BLaER1 (cell line): Measurements from ENCODE around the gene GAS7.
A peak's percentile ranks its signal among the peaks of the same experiment; 100 is the strongest.

Experiments used
- H3K27ac ChIP-seq: shearing (Covaris generic); formaldehyde crosslinking; 2 replicates; pipeline ENCODE4 v1.8.1; 2022
- H3K27me3 ChIP-seq: shearing (Covaris generic); formaldehyde crosslinking; 2 replicates; pipeline ENCODE4 v1.8.1; 2022
- H3K36me3 ChIP-seq: shearing (Covaris generic); formaldehyde crosslinking; 2 replicates; pipeline ENCODE4 v1.8.1; 2022
- H3K4me1 ChIP-seq: shearing (Covaris generic); formaldehyde crosslinking; 2 replicates; pipeline ENCODE4 v1.8.1; 2022
- H3K4me2 ChIP-seq: shearing (Covaris generic); formaldehyde crosslinking; 2 replicates; pipeline ENCODE4 v1.8.1; 2022
- H3K4me3 ChIP-seq: shearing (Covaris generic); formaldehyde crosslinking; 2 replicates; pipeline ENCODE4 v1.8.1; 2022
- H3K9ac ChIP-seq: shearing (Covaris generic); formaldehyde crosslinking; 2 replicates; pipeline ENCODE4 v1.8.1; 2022
- H3K9me3 ChIP-seq: shearing (Covaris generic); formaldehyde crosslinking; 2 replicates; pipeline ENCODE4 v1.8.1; 2022
- H4K20me1 ChIP-seq: shearing (Covaris generic); formaldehyde crosslinking; 2 replicates; pipeline ENCODE4 v1.8.1; 2022
- Cebpa-rat ChIP-seq: shearing (Covaris generic); IDR thresholded peaks from 2 replicates; pipeline ENCODE4 v1.8.1; 2022

GAS7 gene

GRCh38 chr17:10162096-10162495 is 36.3 kb downstream of the GAS7 start:
- H3K9me3 ChIP-seq = no peaks in the 10 kb centered on the region
- H3K4me3 ChIP-seq = no peak overlapping the region
- H4K20me1 ChIP-seq = no peaks in the 10 kb centered on the region
- peak overlapping the region; percentile 60; the same call in 1 of the 2 replicates for H3K27ac ChIP-seq
- TF ChIP-seq Cebpa-rat = no peak
- no peaks in the 10 kb centered on the region for H3K27me3 ChIP-seq
- peak overlapping the region; percentile 55 for H3K4me2 ChIP-seq
- peak overlapping the region; percentile 41; the same call in 1 of the 2 replicates for H3K9ac ChIP-seq
- no peaks in the 10 kb centered on the region for H3K36me3 ChIP-seq
- peaks cover 86% of the 10 kb centered on the region for H3K4me1 ChIP-seq

GRCh38 chr17:10161386-10161785 is 37.0 kb downstream of the GAS7 start:
- no peak for TF ChIP-seq Cebpa-rat
- Histone ChIP-seq H3K27ac (no peak overlapping the region), H3K9ac (no peak overlapping the region), H3K4me2 (peak overlapping the region; percentile 55; the same call in 1 of the 2 replicates), H3K9me3 (no peaks in the 10 kb centered on the region), H3K4me1 (peaks cover 88% of the 10 kb centered on the region), H3K4me3 (no peak overlapping the region), H4K20me1 (no peaks in the 10 kb centered on the region), H3K36me3 (no peaks in the 10 kb centered on the region), H3K27me3 (no peaks in the 10 kb centered on the region)

GRCh38 chr17:10156948-10157607 is 41.3 kb downstream of the GAS7 start:
- Histone ChIP-seq H3K4me3 (peak overlapping the region; percentile 52), H3K9me3 (no peaks in the 10 kb centered on the region), H3K36me3 (no peaks in the 10 kb centered on the region), H3K9ac (peak overlapping the region; percentile 70), H4K20me1 (no peaks in the 10 kb centered on the region), H3K27me3 (no peaks in the 10 kb centered on the region), H3K4me2 (peak overlapping the region; percentile 91), H3K4me1 (peaks cover 76% of the 10 kb centered on the region), H3K27ac (peak overlapping the region; percentile 86)
- TF ChIP-seq Cebpa-rat = no peak

- Histone ChIP-seq H3K4me3 (peak overlapping the region; percentile 52), H3K36me3 (no peaks in the 10 kb centered on the region), H3K4me1 (peaks cover 76% of the 10 kb centered on the region), H3K9ac (peak overlapping the region; percentile 70), H4K20me1 (no peaks in the 10 kb centered on the region), H3K9me3 (no peaks in the 10 kb centered on the region), H3K4me2 (peak overlapping the region; percentile 91), H3K27me3 (no peaks in the 10 kb centered on the region), H3K27ac (peak overlapping the region; percentile 86)
- no peak for TF ChIP-seq Cebpa-rat
Measured at GRCh38 chr17:10156599-10156947, 41.8 kb downstream of the GAS7 start.

GRCh38 chr17:10156077-10156435 is 42.4 kb downstream of the GAS7 start:
- H3K36me3 ChIP-seq = no peaks in the 10 kb centered on the region
- H3K9me3 ChIP-seq = no peaks in the 10 kb centered on the region
- H3K9ac ChIP-seq = peak overlapping the region; percentile 70
- peaks cover 76% of the 10 kb centered on the region for H3K4me1 ChIP-seq
- peak overlapping the region; percentile 91 for H3K4me2 ChIP-seq
- no peak for TF ChIP-seq Cebpa-rat
- H3K27ac ChIP-seq = peak overlapping the region; percentile 86
- no peaks in the 10 kb centered on the region for H4K20me1 ChIP-seq
- no peaks in the 10 kb centered on the region for H3K27me3 ChIP-seq
- H3K4me3 ChIP-seq = peak overlapping the region; percentile 52

- Histone ChIP-seq H3K9me3 (no peaks in the 10 kb centered on the region), H3K27ac (peak overlapping the region; percentile 86), H4K20me1 (no peaks in the 10 kb centered on the region), H3K4me2 (peak overlapping the region; percentile 91), H3K36me3 (no peaks in the 10 kb centered on the region), H3K27me3 (no peaks in the 10 kb centered on the region), H3K4me1 (peaks cover 77% of the 10 kb centered on the region), H3K4me3 (no peak overlapping the region), H3K9ac (peak overlapping the region; percentile 70)
- no peak for TF ChIP-seq Cebpa-rat
Measured at GRCh38 chr17:10155371-10156076, 42.9 kb downstream of the GAS7 start.

- peak overlapping the region; percentile 57; the same call in 1 of the 2 replicates for H3K27ac ChIP-seq
- no peaks in the 10 kb centered on the region for H4K20me1 ChIP-seq
- H3K27me3 ChIP-seq = no peaks in the 10 kb centered on the region
- no peaks in the 10 kb centered on the region for H3K36me3 ChIP-seq
- H3K4me3 ChIP-seq = no peak overlapping the region
- no peaks in the 10 kb centered on the region for H3K9me3 ChIP-seq
- peak overlapping the region; percentile 76 for H3K4me2 ChIP-seq
- TF ChIP-seq Cebpa-rat = no peak
- peaks cover 88% of the 10 kb centered on the region for H3K4me1 ChIP-seq
- H3K9ac ChIP-seq = no peak overlapping the region
Measured at GRCh38 chr17:10151667-10152496, 46.5 kb downstream of the GAS7 start.

GRCh38 chr17:10149573-10150399 is 48.6 kb downstream of the GAS7 start:
- no peaks in the 10 kb centered on the region for H4K20me1 ChIP-seq
- H3K9ac ChIP-seq = no peak overlapping the region
- H3K9me3 ChIP-seq = no peaks in the 10 kb centered on the region
- H3K4me1 ChIP-seq = peaks cover 88% of the 10 kb centered on the region
- TF ChIP-seq Cebpa-rat = 0 out of 2 replicates have a peak, but pooled peaks have one; percentile 15
- H3K4me3 ChIP-seq = no peak overlapping the region
- H3K27me3 ChIP-seq = no peaks in the 10 kb centered on the region
- H3K36me3 ChIP-seq = no peaks in the 10 kb centered on the region
- H3K27ac ChIP-seq = peak overlapping the region; percentile 0; the same call in 1 of the 2 replicates
- peak overlapping the region; percentile 76 for H3K4me2 ChIP-seq

GRCh38 chr17:10147761-10148415 is 50.5 kb downstream of the GAS7 start:
- Histone ChIP-seq H3K4me2 (peak overlapping the region; percentile 76), H3K36me3 (no peaks in the 10 kb centered on the region), H3K4me3 (no peak overlapping the region), H3K9me3 (no peaks in the 10 kb centered on the region), H3K27me3 (no peaks in the 10 kb centered on the region), H3K27ac (peak overlapping the region; percentile 73), H3K4me1 (peaks cover 100% of the 10 kb centered on the region), H3K9ac (peak overlapping the region; percentile 61), H4K20me1 (no peaks in the 10 kb centered on the region)
- TF ChIP-seq Cebpa-rat = no peak
